HL-60 (cell line): ENCODE measurements around the gene TMEM198.

ENCODE experiments used
- GABPA ChIP-seq: IDR thresholded peaks from 2 replicates; pipeline ENCODE4 v1.6.1; 2012; ENCODE audit warnings: low read depth
- POLR2AphosphoS5 ChIP-seq: IDR thresholded peaks from 2 replicates; pipeline ENCODE4 v1.6.1; 2012; ENCODE audit warnings: low read depth
- SPI1 ChIP-seq: IDR thresholded peaks from 2 replicates; pipeline ENCODE4 v1.6.1; 2012; ENCODE audit warnings: low read depth, mild to moderate bottlenecking, borderline replicate concordance
- TF ChIP-seq, protein P1 (sequence below): IDR thresholded peaks from one replicate; pipeline ENCODE4 v1.5.1; 2011; ENCODE audit warnings: low read length, control low read depth, inconsistent platforms; ENCODE audit not compliant: insufficient read depth
- TF ChIP-seq, protein P2 (sequence below): IDR thresholded peaks from 2 replicates; pipeline ENCODE4 v1.6.1; 2012; ENCODE audit warnings: low read depth; ENCODE audit not compliant: insufficient replicate concordance

DNA sequence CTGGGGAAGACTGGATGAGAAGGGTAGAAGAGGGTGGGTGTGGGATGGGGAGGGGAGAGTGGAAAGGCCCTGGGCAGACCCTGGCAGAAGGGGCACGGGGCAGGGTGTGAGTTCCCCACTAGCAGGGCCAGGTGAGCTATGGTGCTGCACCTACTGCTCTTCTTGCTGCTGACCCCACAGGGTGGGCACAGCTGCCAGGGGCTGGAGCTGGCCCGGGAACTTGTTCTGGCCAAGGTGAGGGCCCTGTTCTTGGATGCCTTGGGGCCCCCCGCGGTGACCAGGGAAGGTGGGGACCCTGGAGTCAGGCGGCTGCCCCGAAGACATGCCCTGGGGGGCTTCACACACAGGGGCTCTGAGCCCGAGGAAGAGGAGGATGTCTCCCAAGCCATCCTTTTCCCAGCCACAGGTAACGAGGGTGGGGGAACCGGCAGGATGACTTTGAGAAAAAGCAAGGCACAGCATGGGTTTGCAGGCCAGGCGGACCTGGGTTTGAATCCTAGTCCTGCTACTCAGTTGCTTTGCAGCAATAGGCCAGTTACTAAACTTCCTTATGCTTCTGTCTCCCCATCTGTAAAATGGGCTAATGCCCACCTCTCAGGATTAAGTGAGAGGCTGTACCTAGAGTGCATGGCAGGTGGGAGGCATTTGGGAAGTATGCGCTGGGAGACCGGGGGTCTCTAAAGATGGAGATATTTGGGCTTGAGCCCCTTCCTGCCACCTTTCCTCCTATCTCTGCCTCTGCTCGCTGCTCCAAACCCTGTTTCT, 28.6 kb downstream of the TMEM198 start, which contains the start of gene INHA:
- TF ChIP-seq POLR2AphosphoS5 (no peak), GABPA (no peak), SPI1 (no peak)
- TF ChIP-seq, protein P1, sequence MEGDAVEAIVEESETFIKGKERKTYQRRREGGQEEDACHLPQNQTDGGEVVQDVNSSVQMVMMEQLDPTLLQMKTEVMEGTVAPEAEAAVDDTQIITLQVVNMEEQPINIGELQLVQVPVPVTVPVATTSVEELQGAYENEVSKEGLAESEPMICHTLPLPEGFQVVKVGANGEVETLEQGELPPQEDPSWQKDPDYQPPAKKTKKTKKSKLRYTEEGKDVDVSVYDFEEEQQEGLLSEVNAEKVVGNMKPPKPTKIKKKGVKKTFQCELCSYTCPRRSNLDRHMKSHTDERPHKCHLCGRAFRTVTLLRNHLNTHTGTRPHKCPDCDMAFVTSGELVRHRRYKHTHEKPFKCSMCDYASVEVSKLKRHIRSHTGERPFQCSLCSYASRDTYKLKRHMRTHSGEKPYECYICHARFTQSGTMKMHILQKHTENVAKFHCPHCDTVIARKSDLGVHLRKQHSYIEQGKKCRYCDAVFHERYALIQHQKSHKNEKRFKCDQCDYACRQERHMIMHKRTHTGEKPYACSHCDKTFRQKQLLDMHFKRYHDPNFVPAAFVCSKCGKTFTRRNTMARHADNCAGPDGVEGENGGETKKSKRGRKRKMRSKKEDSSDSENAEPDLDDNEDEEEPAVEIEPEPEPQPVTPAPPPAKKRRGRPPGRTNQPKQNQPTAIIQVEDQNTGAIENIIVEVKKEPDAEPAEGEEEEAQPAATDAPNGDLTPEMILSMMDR, result no peak
- TF ChIP-seq, protein P2, sequence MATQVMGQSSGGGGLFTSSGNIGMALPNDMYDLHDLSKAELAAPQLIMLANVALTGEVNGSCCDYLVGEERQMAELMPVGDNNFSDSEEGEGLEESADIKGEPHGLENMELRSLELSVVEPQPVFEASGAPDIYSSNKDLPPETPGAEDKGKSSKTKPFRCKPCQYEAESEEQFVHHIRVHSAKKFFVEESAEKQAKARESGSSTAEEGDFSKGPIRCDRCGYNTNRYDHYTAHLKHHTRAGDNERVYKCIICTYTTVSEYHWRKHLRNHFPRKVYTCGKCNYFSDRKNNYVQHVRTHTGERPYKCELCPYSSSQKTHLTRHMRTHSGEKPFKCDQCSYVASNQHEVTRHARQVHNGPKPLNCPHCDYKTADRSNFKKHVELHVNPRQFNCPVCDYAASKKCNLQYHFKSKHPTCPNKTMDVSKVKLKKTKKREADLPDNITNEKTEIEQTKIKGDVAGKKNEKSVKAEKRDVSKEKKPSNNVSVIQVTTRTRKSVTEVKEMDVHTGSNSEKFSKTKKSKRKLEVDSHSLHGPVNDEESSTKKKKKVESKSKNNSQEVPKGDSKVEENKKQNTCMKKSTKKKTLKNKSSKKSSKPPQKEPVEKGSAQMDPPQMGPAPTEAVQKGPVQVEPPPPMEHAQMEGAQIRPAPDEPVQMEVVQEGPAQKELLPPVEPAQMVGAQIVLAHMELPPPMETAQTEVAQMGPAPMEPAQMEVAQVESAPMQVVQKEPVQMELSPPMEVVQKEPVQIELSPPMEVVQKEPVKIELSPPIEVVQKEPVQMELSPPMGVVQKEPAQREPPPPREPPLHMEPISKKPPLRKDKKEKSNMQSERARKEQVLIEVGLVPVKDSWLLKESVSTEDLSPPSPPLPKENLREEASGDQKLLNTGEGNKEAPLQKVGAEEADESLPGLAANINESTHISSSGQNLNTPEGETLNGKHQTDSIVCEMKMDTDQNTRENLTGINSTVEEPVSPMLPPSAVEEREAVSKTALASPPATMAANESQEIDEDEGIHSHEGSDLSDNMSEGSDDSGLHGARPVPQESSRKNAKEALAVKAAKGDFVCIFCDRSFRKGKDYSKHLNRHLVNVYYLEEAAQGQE, result no peak
